DND-41 (cell line): ENCODE measurements around the gene PRPF6.
"Not testable (repeated sequence)": the region's sequence is repeated elsewhere in the genome, so short reads cannot be mapped to it uniquely, and the experiment has no call there.

Source experiments
- ATAC-seq: fragments of 200-7000 bp; cut with Tn5 transposase; 3 replicates; pipeline ENCODE4 v1.9.1; 2021; ENCODE audit warnings: low read depth; ENCODE audit not compliant: insufficient read depth
- DNase-seq: peaks from one replicate; pipeline ENCODE4 v3.0.0-alpha.2; 2020
- H2AFZ ChIP-seq: 2 replicates; pipeline ENCODE4 v1.6.0; 2012; ENCODE audit warnings: low read depth, low read length
- H3K27ac ChIP-seq: 2 replicates; pipeline ENCODE4 v1.5.1; 2012; ENCODE audit warnings: low read length, inconsistent platforms
- H3K27me3 ChIP-seq: fragments of 200-600 bp; sonication (generic); 2 replicates; pipeline ENCODE4 v1.6.0; 2012; ENCODE audit warnings: low read length, mild to moderate bottlenecking, inconsistent platforms; ENCODE audit not compliant: insufficient read depth, poor library complexity
- H3K36me3 ChIP-seq: 2 replicates; pipeline ENCODE4 v1.5.1; 2012; ENCODE audit warnings: low read length, inconsistent platforms; ENCODE audit not compliant: insufficient read depth
- H3K4me1 ChIP-seq: 2 replicates; pipeline ENCODE4 v1.5.1; 2012; ENCODE audit warnings: mild to moderate bottlenecking, low read length; ENCODE audit not compliant: insufficient read depth
- H3K4me2 ChIP-seq: 2 replicates; pipeline ENCODE4 v1.6.0; 2012; ENCODE audit warnings: mild to moderate bottlenecking, moderate library complexity, low read length, inconsistent platforms; ENCODE audit not compliant: insufficient read depth
- H3K4me3 ChIP-seq, 2 experiments: fragments of 200-600 bp in 1 of 2; shearing (Covaris generic) in 1 of 2; 2 replicates each; pipeline ENCODE4 v1.5.1; 2012 to 2016; ENCODE audit warnings: inconsistent platforms in 2 of 2, low read length in 2 of 2, mild to moderate bottlenecking in 2 of 2, low read depth in 1 of 2, moderate library complexity in 1 of 2
- H3K79me2 ChIP-seq: 2 replicates; pipeline ENCODE4 v1.6.0; 2012; ENCODE audit warnings: low read length, inconsistent platforms; ENCODE audit not compliant: insufficient read depth
- H3K9ac ChIP-seq: 2 replicates; pipeline ENCODE4 v1.6.0; 2012; ENCODE audit warnings: low read depth, mild to moderate bottlenecking, inconsistent platforms, low read length, moderate library complexity
- H3K9me3 ChIP-seq: 2 replicates; pipeline ENCODE4 v1.5.1; 2012; ENCODE audit warnings: low read length, moderate library complexity, mild to moderate bottlenecking, inconsistent platforms; ENCODE audit not compliant: insufficient read depth, severe bottlenecking
- H4K20me1 ChIP-seq: 2 replicates; pipeline ENCODE4 v1.6.0; 2012; ENCODE audit warnings: low read length; ENCODE audit not compliant: insufficient read depth
- EZH2 ChIP-seq: IDR thresholded peaks from 3 replicates; pipeline ENCODE4 v1.6.1; 2012; ENCODE audit warnings: borderline replicate concordance, low read depth, mild to moderate bottlenecking, moderate library complexity, low read length, inconsistent platforms; ENCODE audit not compliant: severe bottlenecking
- TF ChIP-seq, protein P1 (sequence below): IDR thresholded peaks from 2 replicates; pipeline ENCODE4 v1.5.1; 2012; ENCODE audit warnings: borderline replicate concordance, low read length, moderate library complexity, mild to moderate bottlenecking; ENCODE audit not compliant: poor library complexity, severe bottlenecking; ENCODE audit errors: extremely low read depth

Gene PRPF6

DNA sequence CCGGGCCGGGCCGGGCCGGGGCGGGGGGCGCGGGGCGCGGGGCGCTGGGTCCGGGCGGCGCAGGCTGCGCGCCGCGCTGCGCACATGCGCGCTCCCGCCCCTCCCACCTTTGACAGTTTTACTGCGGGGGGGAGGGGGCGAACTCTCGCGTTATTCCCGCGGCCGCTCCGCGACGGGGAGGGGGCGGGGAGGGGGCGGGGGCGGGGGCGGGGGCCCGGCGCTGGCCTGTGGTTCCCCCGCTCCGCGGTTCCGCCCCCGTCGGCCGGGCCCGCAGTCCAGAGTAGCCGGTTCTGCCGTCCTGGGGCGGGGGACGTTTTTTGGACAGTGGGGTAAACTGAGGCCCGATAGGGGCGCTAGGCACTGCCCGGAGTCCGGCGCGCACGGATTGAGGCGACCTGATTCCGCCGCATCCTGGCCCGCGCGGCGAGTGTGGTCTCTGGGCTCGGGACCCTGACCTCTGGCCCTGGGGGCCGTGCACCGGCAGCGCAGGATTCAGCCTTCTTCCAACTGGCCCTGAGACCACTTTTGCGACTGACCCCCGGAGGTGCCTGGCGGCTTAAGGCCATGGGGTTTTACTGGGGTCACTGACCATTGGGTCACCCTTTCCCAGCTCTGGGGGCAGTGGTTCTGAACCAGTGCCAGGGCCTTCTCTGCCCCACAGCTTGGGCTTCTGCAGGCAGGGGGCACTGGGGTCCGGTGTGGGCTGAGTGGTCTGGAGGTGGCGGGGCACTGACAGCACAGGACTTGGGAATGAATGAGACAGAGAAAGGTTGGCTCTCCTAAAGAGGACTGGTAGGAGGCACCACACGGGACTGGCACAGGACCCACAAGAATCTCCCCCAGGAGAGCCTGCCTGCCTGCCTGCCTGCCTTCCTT, 10.9 kb upstream of the PRPF6 start, which contains the start of gene ZNF512B:
TSS of gene ZNF512B (minus strand) at position 93 of the 876 bp plus-strand sequence. CDS start 1,980 bp downstream, outside the sequence.
- peaks cover 32% of the 10 kb centered on the region for H3K9me3 ChIP-seq
- peak within 1 kb of the TSS; percentile 87 for H3K27ac ChIP-seq
- TF ChIP-seq, protein P1, sequence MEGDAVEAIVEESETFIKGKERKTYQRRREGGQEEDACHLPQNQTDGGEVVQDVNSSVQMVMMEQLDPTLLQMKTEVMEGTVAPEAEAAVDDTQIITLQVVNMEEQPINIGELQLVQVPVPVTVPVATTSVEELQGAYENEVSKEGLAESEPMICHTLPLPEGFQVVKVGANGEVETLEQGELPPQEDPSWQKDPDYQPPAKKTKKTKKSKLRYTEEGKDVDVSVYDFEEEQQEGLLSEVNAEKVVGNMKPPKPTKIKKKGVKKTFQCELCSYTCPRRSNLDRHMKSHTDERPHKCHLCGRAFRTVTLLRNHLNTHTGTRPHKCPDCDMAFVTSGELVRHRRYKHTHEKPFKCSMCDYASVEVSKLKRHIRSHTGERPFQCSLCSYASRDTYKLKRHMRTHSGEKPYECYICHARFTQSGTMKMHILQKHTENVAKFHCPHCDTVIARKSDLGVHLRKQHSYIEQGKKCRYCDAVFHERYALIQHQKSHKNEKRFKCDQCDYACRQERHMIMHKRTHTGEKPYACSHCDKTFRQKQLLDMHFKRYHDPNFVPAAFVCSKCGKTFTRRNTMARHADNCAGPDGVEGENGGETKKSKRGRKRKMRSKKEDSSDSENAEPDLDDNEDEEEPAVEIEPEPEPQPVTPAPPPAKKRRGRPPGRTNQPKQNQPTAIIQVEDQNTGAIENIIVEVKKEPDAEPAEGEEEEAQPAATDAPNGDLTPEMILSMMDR = no peak
- no peak for TF ChIP-seq EZH2
- peak within 1 kb of the TSS; percentile 73 to 79; a peak in 3 of 4 replicates for H3K4me3 ChIP-seq
- peaks cover 19% of the 10 kb centered on the region for H3K4me1 ChIP-seq
- H3K79me2 ChIP-seq = peaks cover 22% of the 10 kb centered on the region
- H3K4me2 ChIP-seq = peak within 1 kb of the TSS; percentile 83
- no peaks in the 10 kb centered on the region for H3K27me3 ChIP-seq
- DNase-seq = peak; percentile 84
- ATAC-seq = peak; percentile 62
- H2AFZ ChIP-seq = peak within 1 kb of the TSS; percentile 64
- H3K9ac ChIP-seq = peak within 1 kb of the TSS; percentile 96
- H4K20me1 ChIP-seq = no peaks in the 10 kb centered on the region
- peaks cover 46% of the 10 kb centered on the region for H3K36me3 ChIP-seq

- Histone ChIP-seq H3K79me2 (peaks cover 22% of the 10 kb centered on the region), H3K4me3 (no peak overlapping the region), H3K4me1 (peaks cover 19% of the 10 kb centered on the region), H3K27ac (no peak overlapping the region), H3K27me3 (no peaks in the 10 kb centered on the region), H3K9me3 (peaks cover 32% of the 10 kb centered on the region), H3K4me2 (no peak overlapping the region), H3K36me3 (peaks cover 51% of the 10 kb centered on the region), H2AFZ (no peak overlapping the region), H4K20me1 (no peaks in the 10 kb centered on the region), H3K9ac (no peak overlapping the region)
- DNase-seq (no peak), ATAC-seq (no peak)
- TF ChIP-seq, protein P1 = no peak
- no peak for TF ChIP-seq EZH2
Observed at GRCh38 chr20:63970714-63971431, 10.1 kb upstream of the PRPF6 start.

GRCh38 chr20:63971960-63972311, 9.0 kb upstream of the PRPF6 start:
- H3K27me3 ChIP-seq, ATAC-seq, H2AFZ ChIP-seq, H3K9ac ChIP-seq, H3K4me3 ChIP-seq, H4K20me1 ChIP-seq, H3K4me2 ChIP-seq, DNase-seq, H3K27ac ChIP-seq: not testable (repeated sequence)
- Histone ChIP-seq H3K4me1 (peaks cover 19% of the 10 kb centered on the region), H3K36me3 (peaks cover 44% of the 10 kb centered on the region), H3K9me3 (peaks cover 22% of the 10 kb centered on the region), H3K79me2 (peaks cover 22% of the 10 kb centered on the region)
